HG03108 (cell line): ENCODE data around the gene DEFB114.
"Not testable (repeated sequence)": the region's sequence is repeated elsewhere in the genome, so short reads cannot be mapped to it uniquely, and the experiment has no call there.

ENCODE experiments used
- ATAC-seq: cut with Tn5 transposase; IDR thresholded peaks from one replicate; pipeline ENCODE4 v1.9.1; 2021; ENCODE audit warnings: moderate library complexity; ENCODE audit not compliant: unreplicated experiment

The DEFB114 gene, protein sequence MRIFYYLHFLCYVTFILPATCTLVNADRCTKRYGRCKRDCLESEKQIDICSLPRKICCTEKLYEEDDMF

DNA sequence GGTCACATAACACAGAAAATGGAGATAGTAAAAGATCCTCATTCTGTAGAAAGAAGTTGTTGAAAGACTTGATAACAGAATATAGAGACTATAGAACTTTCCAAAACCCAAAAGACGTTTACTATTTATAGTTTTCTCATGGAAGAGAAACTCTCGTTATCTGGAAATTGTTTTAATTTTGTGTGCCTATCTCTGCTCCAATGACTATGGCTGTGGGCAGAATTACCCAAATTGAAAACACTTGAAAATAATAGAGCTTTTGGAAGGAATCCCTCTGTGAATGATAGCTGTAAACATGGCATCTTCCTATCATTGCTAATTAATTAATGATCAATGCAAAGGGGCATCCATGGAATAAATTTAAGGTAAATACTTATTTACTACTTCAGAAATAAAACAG is at the start of gene DEFB114:
TSS of gene DEFB114 (minus strand) at position 101 of the 400 bp plus-strand sequence. CDS start at position 42, 59 bp downstream.
- no peak for ATAC-seq

DNA sequence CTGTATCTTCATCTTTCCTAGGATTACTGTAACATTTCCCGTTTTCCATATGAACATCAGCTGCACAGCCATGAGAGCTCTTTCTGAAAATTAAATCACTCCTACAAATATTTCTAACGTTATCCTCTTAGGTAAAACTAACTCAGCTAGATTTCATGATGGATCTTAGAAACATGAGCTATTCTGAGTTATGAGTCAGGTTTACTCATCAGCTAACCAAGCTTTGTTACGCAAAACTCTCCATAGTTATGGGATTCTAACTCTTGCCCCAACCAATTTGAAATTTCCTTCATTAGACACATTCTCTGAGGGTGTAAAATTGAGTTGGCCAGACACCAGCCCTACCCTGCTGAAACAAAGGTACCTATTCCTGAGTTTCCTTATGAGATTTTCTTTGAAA is 43.9 kb upstream of the DEFB114 start:
- no peak for ATAC-seq

- no peak for ATAC-seq
These were observed 39.2 kb upstream of the DEFB114 start for GRCh38 chr6:50003139-50003538.

- no peak for ATAC-seq
These were observed 31.3 kb upstream of the DEFB114 start for GRCh38 chr6:49995278-49995677.

DNA sequence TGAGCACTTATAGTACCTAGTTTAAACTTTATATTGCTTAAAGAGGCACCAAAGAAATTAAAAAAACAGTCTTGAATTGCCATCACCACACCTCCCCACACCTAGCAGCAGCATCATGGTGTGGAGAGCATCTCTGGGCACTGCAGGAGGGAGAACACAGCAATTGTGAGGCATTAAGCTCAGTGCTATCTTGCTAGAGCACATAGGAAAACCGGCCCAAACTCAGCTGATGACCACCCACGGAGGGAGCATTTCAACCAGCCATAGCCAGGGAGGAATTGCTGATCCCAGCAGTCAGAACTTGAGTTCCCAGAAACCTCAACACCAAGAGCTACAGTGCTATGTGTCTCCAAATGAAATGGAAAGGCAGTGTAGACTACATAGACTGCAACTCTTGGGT is 24.9 kb upstream of the DEFB114 start:
- no peak for ATAC-seq

GRCh38 chr6:49987749-49988148 is 23.8 kb upstream of the DEFB114 start:
- ATAC-seq: no peak

DNA sequence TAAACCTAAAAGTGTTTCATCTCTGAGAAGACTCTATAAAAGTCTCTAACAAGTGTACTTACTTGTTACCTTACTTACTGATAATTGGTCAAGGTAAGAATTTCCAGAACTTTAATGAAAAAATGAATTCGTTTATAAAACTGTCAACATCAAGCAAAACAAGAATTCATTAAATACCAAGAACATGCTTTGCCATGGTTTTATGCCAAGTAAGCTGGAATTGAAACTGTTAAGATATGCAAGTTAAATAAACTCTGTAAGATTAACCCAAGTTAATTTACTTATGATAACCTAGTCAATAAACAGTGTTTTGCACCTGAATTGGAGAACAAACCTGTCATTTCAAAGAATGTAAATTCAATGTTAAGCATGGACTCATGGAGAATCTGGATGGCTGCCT is 22.6 kb upstream of the DEFB114 start:
- ATAC-seq: no peak

DNA sequence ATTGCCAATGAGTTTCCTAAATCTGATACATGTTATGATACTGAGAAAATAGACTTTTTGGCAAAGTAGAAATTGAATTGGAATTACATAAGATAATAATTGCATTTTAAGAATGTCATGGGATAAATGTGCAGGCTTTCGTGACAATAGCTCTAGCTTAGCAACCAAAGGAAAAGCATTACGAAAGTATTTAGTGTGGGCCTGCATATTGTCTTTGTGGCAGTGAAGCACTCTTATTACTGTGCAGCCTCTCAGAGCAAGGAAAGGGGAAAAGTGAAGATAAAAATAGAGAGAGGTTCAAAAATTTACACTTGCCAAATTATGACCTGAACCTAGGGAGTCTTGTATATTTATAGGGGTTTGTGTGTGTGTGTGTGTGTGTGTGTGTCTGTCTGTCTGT is 18.1 kb upstream of the DEFB114 start:
- ATAC-seq: no peak

DNA sequence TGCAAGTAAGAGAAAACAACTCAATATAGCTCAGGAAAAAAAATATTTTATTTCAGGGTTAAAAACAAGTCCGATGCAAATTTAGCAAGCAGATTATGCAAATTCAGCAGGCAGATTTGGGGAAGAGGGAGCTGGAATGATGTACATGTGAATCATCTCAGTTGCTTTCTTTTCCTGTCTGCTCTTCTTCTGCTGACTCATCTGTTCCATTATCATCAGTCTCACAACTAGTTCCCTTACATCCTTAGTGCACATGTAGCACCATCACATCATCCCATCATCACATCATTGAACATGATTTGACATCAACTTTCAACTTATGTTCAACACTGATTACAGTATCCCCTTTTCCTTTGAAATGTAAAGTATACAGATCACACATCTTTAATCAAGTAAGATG is 16.9 kb upstream of the DEFB114 start:
- no peak for ATAC-seq

GRCh38 chr6:49979584-49979983 is 15.6 kb upstream of the DEFB114 start:
- ATAC-seq: no peak

- no peak for ATAC-seq
These were observed 14.6 kb upstream of the DEFB114 start for GRCh38 chr6:49978332-49979226.

GRCh38 chr6:49969605-49970004 is 5.6 kb upstream of the DEFB114 start, which contains the start of gene DEFB113:
TSS of gene DEFB113 (minus strand) at chr6:49969625. CDS start at chr6:49969625, 0 bp downstream.
- ATAC-seq: no peak

GRCh38 chr6:49966823-49967222 is 2.9 kb upstream of the DEFB114 start:
- no peak for ATAC-seq

GRCh38 chr6:49966334-49966733 is 2.4 kb upstream of the DEFB114 start:
- no peak for ATAC-seq

DNA sequence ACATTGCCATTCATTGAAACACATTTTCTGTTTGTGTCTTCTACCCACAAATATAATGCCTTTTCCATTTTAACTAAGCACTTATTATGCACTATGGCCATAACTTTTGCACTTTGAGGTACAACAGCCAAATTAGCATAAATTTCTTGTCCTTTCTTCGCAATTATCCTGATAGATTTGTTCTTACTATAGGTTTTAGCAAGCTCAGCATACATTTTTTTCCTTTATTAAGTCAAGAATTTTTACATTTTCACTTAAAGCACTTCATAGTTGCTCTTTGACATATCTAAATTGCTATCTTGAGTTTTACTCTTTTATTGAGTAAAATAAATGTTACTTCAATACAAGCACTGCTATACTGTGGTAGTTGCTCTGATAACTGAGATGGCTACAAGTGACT is 5.8 kb downstream of the DEFB114 start:
- no peak for ATAC-seq

DNA sequence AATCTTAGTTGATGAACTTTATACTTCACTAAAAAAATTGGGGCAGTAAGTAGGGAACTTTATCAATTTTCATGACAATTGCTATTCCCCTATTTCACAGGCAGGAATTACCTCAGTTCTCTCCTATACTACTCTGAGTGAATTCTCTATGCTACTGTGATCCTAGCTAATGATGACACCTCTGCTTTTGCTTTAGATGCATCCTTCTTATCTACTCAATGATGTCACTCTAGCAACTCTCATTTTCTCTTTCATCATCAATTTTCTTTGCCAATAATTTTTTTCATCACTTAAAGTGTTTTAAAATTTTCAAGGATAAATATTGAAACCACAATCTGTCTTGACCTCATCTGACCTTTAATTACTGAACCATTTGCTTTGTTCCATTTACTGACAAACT is 8.1 kb downstream of the DEFB114 start:
- no peak for ATAC-seq

- ATAC-seq: no peak
These were observed 12.0 kb downstream of the DEFB114 start for GRCh38 chr6:49951926-49952325.

DNA sequence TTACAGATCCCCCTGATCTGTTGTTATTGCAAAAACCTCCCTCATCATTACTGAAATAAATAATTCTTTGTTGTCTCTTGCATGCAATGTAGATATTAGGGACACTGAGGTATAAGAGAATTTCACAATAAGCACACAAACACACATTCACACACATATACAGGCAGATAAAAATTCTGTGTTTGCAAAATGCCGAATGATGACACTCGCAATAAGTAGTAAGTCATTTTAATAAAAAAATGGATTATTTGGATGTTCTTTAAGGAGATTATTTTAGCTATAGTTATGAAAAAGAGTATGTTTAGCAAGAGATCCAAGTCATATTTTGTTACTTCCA is 13.6 kb downstream of the DEFB114 start:
- no peak for ATAC-seq

GRCh38 chr6:49949062-49949461 is 14.9 kb downstream of the DEFB114 start:
- no peak for ATAC-seq

DNA sequence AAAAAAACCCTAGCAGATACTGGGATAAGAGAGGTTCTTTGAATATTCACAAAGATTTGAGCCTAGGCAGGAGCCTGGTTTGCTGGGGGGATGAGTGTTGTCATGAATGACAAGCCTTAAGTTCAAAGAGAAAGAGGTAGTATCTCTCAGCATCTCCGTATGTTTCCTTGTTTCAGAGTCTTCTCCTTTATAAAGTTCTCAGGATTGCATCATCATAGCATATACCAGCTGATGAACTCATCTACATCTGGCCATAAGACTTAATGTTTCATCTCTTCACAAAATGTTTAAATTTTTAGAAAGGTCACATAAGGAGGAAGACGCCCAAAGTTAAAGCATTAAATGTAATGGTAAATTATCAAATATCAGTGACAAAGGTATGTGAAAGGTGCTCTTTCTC is 17.1 kb downstream of the DEFB114 start:
- no peak for ATAC-seq

GRCh38 chr6:49944068-49944467 is 19.9 kb downstream of the DEFB114 start:
- ATAC-seq: not testable (repeated sequence)

- ATAC-seq: no peak
These were observed 23.9 kb downstream of the DEFB114 start for GRCh38 chr6:49939993-49940498.
